GM21526 (cell line): Measurements from ENCODE around the gene IGFBP1.
"Not testable (repeated sequence)": the region's sequence is repeated elsewhere in the genome, so short reads cannot be mapped to it uniquely, and the experiment has no call there.

Experiments used
- ATAC-seq: cut with Tn5 transposase; IDR thresholded peaks from one replicate; pipeline ENCODE4 v1.9.1; 2021; ENCODE audit warnings: moderate library complexity; ENCODE audit not compliant: unreplicated experiment, low FRiP score

The IGFBP1 gene

GRCh38 chr7:45924283-45924682 lies 36.0 kb downstream of the IGFBP1 start:
- no peak for ATAC-seq

- no peak for ATAC-seq
Observed at GRCh38 chr7:45927721-45928120, 39.4 kb downstream of the IGFBP1 start.

- ATAC-seq, result no peak
Observed at GRCh38 chr7:45930967-45931366, 42.7 kb downstream of the IGFBP1 start.

GRCh38 chr7:45937301-45937700 lies 49.0 kb downstream of the IGFBP1 start:
- no peak for ATAC-seq

- ATAC-seq, result no peak
Observed at GRCh38 chr7:45937862-45938261, 49.6 kb downstream of the IGFBP1 start.

GRCh38 chr7:45938626-45939302 lies 50.5 kb downstream of the IGFBP1 start:
- ATAC-seq, result no peak

- ATAC-seq, result no peak
Observed at GRCh38 chr7:45939574-45939973, 51.3 kb downstream of the IGFBP1 start.

- not testable (repeated sequence) for ATAC-seq
Observed at GRCh38 chr7:45940237-45940781, 52.0 kb downstream of the IGFBP1 start.

- ATAC-seq, result no peak
Observed at GRCh38 chr7:45940939-45941338, 52.7 kb downstream of the IGFBP1 start.
